NOMO-1 treated with dmso at 0.1 percent for 144 hours (cell line): ENCODE measurements around the gene HBE1.
"Not testable (repeated sequence)": the region's sequence is repeated elsewhere in the genome, so short reads cannot be mapped to it uniquely, and the experiment has no call there.

Source experiments
- DNase-seq: peaks from one replicate; lab custom pipeline; 2025; ENCODE audit not compliant: unreplicated experiment; lab: John Stamatoyannopoulos, UW

HBE1 gene

GRCh38 chr11:5285703-5286340 lies 16.1 kb upstream of the HBE1 start:
- DNase-seq, result no peak

DNA sequence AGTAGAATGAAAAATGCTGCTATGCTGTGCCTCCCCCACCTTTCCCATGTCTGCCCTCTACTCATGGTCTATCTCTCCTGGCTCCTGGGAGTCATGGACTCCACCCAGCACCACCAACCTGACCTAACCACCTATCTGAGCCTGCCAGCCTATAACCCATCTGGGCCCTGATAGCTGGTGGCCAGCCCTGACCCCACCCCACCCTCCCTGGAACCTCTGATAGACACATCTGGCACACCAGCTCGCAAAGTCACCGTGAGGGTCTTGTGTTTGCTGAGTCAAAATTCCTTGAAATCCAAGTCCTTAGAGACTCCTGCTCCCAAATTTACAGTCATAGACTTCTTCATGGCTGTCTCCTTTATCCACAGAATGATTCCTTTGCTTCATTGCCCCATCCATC lies 14.9 kb upstream of the HBE1 start:
- no peak for DNase-seq

- DNase-seq, result no peak
Observed at GRCh38 chr11:5283882-5284281, 14.1 kb upstream of the HBE1 start.

DNA sequence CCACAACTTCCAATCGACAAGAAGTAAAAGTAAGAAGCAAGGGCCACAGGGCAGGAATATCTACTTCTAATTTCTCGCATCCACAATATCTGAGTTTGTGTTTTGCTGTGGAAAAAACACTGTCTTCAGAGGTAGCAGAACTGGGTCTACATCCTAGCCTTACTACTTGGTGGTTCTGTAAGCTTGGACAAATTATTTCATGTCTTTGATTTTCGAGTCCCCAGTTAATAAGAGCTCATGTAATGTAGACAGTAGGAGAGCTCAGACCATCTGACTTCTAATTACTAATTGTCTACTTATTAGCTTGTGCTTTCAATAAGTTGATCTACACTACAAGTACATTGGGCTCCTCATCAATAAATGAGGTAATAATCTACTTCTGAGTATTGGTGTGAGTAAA lies 13.3 kb upstream of the HBE1 start:
- DNase-seq, result no peak

DNA sequence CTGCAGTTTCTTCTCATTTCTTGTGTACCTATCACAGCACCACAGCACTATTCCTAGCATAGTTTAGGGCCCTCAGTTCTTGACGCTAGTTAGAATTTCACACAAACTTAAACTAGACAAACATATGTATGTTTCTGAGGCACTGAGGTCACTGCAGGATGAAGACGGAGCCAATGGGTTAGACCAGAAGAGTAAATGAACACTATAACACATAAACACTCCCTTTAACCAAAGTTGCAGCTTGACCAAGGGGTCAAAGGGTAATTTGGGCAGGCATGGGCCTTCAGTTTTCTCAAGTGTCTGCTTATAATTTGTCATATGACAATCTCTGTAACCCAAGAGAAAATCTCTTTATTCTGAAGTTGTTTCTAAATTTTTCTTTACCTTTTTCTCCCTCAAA lies 12.9 kb upstream of the HBE1 start:
- DNase-seq, result no peak

DNA sequence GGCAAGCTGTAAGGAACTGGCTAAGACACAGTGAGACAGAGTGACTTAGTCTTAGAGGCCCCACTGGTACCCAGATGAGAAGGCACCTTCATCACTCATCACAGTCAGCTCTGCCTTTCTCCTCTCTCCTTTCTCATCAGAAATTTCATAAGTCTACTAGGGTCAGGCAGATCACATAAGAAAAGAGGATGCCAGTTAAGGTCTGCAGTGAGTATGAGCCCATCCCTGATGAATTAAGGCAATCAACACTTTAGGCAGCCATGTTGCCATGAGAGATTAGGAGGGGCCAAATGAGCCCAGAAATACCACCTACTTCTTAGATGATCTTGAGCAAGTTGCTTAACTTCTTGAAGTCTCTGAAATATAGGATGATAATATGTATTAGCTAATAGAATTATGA lies 11.9 kb upstream of the HBE1 start:
- no peak for DNase-seq

DNA sequence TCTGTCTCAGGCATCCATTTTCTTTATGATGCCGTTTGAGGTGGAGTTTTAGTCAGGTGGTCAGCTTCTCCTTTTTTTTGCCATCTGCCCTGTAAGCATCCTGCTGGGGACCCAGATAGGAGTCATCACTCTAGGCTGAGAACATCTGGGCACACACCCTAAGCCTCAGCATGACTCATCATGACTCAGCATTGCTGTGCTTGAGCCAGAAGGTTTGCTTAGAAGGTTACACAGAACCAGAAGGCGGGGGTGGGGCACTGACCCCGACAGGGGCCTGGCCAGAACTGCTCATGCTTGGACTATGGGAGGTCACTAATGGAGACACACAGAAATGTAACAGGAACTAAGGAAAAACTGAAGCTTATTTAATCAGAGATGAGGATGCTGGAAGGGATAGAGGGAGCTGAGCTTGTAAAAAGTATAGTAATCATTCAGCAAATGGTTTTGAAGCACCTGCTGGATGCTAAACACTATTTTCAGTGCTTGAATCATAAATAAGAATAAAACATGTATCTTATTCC lies 10.9 kb upstream of the HBE1 start:
- peak; percentile 34 for DNase-seq

GRCh38 chr11:5279471-5280090 lies 9.8 kb upstream of the HBE1 start:
- no peak for DNase-seq

DNA sequence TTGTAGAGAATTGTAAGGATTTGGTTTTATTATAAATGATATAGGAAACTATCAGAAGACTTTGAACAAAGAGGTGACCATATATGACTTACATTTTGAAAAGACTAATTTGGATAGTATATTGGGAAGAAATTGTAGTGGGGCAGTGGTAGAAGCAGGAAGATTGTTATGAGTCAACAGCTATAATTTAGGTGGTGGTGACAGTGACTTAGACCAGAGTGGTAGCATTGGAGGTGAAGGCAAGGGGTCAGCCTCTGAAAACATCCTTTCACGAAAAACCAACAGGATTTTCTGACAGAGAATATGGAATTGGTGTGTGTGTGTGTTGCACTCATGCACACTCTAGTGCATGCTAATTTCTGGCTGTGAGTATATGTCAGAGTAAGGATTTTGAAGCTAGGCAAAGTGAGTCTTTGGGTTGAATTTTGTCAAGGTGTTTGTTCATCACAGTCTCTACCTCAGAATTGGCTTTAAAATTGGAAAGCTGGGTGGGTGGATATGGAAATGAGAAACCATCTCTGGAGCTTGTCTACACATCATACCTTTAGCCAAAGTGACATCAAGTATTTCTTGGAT lies 8.2 kb upstream of the HBE1 start:
- no peak for DNase-seq

- no peak for DNase-seq
Observed at GRCh38 chr11:5276697-5277096, 7.0 kb upstream of the HBE1 start.

DNA sequence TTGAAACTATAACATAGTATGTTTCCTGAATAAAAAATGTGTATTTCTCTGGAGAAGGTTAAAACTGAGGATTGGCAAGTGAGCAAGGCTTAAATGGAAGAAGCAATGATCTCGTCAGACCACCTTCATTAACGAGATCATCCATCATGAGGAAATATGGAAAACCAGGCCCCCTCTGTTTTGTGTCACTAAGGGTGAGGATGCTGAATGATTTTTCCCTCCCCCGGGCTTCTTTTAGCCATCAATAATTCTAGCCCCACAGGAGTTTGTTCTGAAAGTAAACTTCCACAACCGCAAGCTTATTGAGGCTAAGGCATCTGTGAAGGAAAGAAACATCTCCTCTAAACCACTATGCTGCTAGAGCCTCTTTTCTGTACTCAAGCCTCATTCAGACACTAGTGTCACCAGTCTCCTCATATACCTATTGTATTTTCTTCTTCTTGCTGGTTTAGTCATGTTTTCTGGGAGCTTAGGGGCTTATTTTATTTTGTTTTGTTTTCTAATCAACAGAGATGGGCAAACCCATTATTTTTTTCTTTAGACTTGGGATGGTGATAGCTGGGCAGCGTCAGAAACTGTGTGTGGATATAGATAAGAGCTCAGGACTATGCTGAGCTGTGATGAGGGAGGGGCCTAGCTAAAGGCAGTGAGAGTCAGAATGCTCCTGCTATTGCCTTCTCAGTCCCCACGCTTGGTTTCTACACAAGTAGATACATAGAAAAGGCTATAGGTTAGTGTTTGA lies 5.8 kb upstream of the HBE1 start:
- DNase-seq, result no peak

DNA sequence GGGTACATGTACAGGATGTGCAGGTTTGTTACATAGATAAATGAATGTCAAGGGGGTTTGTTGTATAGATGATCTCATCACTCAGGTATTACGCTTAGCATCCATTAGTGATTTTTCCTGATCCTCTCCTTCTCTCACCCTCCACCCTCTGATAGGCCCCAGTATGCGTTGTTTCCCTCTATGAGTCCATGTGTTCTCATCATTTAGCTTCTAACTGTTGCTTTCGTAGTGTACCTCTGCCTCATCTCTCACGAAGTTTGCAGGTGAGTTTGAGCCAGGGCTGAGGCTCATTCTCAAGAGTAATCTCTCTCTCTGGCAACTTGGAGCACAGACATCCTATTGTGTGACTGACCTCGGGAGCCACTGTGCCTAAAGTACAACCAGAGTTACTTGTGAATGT lies 4.7 kb upstream of the HBE1 start:
- no peak for DNase-seq

DNA sequence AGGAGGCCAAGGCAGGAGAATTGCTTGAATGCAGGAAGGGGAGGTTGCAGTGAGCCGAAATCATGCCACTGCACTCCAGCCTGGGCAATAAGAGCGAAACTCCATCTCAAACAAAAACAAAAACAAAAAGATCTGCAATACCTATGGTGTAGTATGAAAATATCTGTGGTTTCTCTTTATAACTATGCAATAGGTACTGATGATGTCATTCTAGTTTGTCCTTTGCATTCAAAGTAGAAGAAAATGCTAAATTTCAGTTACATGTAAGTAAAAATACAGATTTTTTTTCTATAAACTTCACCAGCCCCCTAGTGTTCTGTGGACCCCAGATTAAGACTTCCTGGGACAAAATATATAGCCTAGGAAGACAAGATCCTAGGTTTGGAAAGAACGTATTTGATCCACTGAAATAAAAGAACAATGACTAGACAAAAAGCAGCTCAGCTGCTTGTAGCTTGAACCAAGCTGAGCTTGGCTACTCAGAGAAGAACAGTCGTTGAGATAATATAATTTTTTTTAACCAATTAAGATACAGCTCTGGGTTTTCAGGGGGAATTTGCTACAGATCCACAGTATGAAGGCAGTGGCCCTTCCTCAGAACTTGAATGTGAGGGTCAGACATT lies 2.8 kb upstream of the HBE1 start:
- no peak for DNase-seq

DNA sequence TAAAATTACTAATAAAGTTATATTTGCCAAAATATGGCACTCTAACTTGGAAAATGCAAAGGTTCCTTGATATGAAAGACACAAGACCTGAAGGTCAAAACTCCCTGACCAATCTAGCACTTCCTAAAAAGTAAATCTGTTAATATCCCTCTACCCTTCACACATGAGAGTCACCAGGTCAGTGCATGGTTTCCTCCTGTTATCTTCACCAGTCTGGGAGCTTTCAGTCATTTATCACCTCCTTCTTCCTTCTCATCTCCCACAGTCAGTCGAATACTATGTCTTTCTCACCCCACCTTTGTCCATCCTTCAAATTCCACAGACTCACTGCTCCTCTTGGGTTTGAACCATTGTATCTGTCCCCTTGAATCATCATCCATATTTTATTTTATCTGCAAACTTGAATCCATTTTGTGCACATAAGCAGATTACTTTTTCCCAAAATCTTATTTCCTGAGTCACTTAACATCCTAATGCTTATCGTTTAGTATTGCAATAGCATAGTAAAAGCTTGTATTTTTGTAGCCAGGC lies 2.6 kb downstream of the HBE1 start:
- no peak for DNase-seq

- no peak for DNase-seq
Observed at GRCh38 chr11:5266609-5267008, 3.1 kb downstream of the HBE1 start.

DNA sequence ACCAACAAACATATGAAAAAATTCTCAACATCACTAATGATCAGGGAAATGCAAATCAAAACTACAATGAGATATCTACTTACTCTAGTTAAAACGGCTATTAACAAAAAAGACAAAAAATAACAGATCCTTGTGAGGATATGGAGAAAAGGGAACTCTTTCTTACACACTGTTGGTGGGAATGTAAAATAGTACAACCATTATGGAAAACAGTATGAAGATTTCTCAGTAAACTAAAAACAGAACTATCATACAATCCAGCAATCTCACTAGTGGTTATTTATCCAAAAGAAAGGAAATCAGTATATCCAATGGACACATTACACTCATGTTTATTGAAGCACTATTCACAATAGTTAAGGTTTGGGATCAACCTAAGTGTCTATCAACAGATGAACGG lies 3.9 kb downstream of the HBE1 start:
- DNase-seq, result no peak

GRCh38 chr11:5258543-5259262 lies 11.0 kb downstream of the HBE1 start:
- no peak for DNase-seq

DNA sequence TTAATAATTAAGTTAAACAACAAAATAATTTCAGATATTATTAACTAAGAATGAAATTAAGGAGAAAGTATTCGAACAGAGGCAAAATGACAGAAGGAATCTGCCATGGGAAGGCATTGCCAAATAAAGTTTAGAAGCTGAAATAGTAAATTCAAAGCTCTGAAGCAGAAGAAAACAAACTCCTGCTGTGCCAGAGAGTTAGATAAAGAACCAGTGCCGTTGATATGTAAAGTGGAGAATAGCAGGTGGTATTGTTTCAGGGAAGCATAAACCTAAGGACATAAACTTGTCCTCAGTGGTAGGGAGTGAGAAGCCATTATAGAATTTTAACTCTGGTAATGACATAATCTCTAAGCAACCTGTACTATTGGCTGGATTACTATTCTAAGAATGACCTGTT lies 12.4 kb downstream of the HBE1 start:
- DNase-seq, result no peak

GRCh38 chr11:5254646-5255413 lies 14.9 kb downstream of the HBE1 start, which contains the start of gene HBG2:
HBG2 (minus strand) TSS chr11:5254781; CDS start chr11:5254728, 53 bp downstream.
- DNase-seq, result not testable (repeated sequence)

DNA sequence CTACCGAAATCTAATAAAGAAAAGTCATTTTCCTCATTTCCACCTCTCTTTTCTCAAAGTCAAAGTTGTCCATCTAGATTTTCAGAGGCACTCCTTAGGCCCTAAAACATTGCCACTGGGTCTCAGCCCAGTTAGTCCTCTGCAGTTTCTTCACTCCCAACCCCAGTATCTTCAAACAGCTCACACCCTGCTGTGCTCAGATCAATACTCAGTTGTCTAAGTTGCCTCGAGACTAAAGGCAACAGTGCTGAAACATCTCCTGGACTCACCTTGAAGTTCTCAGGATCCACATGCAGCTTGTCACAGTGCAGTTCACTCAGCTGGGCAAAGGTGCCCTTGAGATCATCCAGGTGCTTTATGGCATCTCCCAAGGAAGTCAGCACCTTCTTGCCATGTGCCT lies 15.7 kb downstream of the HBE1 start:
- DNase-seq, result not testable (repeated sequence)
